Measurements from ENCODE around the gene CACNA1C.

Gene CACNA1C

GRCh38 chr12:2191534-2192153 is 138.9 kb downstream of the CACNA1C start:
- no peak for DNase-seq (ENCODE audit: low read depth)
- H3K4me3 ChIP-seq (ENCODE audit: low read depth, low read length) = no peak overlapping the region
- in situ Hi-C loops (cut with HindIII; ENCODE audit: low sequenced_read_pairs) = no loop called here
- TF ChIP-seq CTCF (IDR thresholded peaks at IDR 0.05; ENCODE audit: low read depth, low read length, missing control alignments) = no peak

GRCh38 chr12:2192231-2192630 is 139.4 kb downstream of the CACNA1C start:
- in situ Hi-C loops (cut with HindIII; ENCODE audit: low sequenced_read_pairs) = no loop called here
- no peak for TF ChIP-seq CTCF (IDR thresholded peaks at IDR 0.05; ENCODE audit: low read depth, low read length, missing control alignments)
- no peak overlapping the region for H3K4me3 ChIP-seq (ENCODE audit: low read depth, low read length)
- DNase-seq (ENCODE audit: low read depth) = no peak

- in situ Hi-C loops (cut with HindIII; ENCODE audit: low sequenced_read_pairs) = no loop called here
- H3K4me3 ChIP-seq (ENCODE audit: low read depth, low read length) = no peak overlapping the region
- no peak for TF ChIP-seq CTCF (IDR thresholded peaks at IDR 0.05; ENCODE audit: low read depth, low read length, missing control alignments)
- no peak for DNase-seq (ENCODE audit: low read depth)
Measured at GRCh38 chr12:2194060-2194459, 141.3 kb downstream of the CACNA1C start.

GRCh38 chr12:2194571-2194970 is 141.8 kb downstream of the CACNA1C start:
- in situ Hi-C loops (cut with HindIII; ENCODE audit: low sequenced_read_pairs) = no loop called here
- no peak for DNase-seq (ENCODE audit: low read depth)
- no peak overlapping the region for H3K4me3 ChIP-seq (ENCODE audit: low read depth, low read length)
- TF ChIP-seq CTCF (IDR thresholded peaks at IDR 0.05; ENCODE audit: low read depth, low read length, missing control alignments) = no peak

GRCh38 chr12:2195085-2195484 is 142.3 kb downstream of the CACNA1C start:
- no peak for DNase-seq (ENCODE audit: low read depth)
- in situ Hi-C loops (cut with HindIII; ENCODE audit: low sequenced_read_pairs) = no loop called here
- H3K4me3 ChIP-seq (ENCODE audit: low read depth, low read length) = no peak overlapping the region
- TF ChIP-seq CTCF (IDR thresholded peaks at IDR 0.05; ENCODE audit: low read depth, low read length, missing control alignments) = no peak

DNA sequence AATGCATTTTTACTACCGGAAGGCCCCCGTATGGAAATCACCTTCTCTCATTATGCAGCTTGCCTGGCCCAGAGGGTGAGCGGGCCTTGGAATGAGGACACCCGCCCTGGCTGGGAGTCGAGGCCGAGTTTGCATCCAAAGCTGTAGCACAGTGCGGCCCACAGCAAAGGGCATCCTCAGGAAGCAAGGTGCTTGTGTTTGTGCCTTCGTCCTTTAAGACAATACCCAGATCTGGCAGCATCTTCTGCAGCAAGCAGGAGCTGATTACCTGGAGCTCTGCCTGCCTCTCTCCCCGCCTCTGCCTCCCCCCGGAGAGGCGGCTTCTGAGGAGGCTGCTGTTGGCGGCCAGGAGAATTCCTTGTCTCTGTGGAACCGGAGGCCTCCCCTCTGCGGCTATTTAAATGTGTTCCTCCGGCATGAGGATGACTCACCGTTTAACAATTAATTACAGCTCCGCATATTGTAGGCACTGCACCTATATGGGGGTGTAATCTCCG is 145.3 kb downstream of the CACNA1C start:
- H3K4me3 ChIP-seq (ENCODE audit: low read depth, low read length) = no peak overlapping the region
- TF ChIP-seq CTCF (IDR thresholded peaks at IDR 0.05; ENCODE audit: low read depth, low read length, missing control alignments) = no peak
- peak; percentile 80 for DNase-seq (ENCODE audit: low read depth)
- in situ Hi-C loops (cut with HindIII; ENCODE audit: low sequenced_read_pairs) = no loop called here
